Keratinocyte (primary cell): ENCODE measurements around the gene VRTN. TPM values are rescaled to one million over a fixed set of nuclear protein-coding genes. Genes with fewer than 3 reads are reported as not detected.
"Not testable (repeated sequence)": the region's sequence is repeated elsewhere in the genome, so short reads cannot be mapped to it uniquely, and the experiment has no call there.

ENCODE experiments used
- DNase-seq: peaks from one replicate; pipeline ENCODE4 v3.0.0-alpha.2; 2011; ENCODE audit warnings: low read depth, missing footprints, low spot score
- FAIRE-seq: peaks from 2 replicates; lab custom pipeline; 2011; peaks lifted over from hg19 to GRCh38; lab: Jason Lieb, UNC
- H2AFZ ChIP-seq: 2 replicates; pipeline ENCODE4 v1.6.0; 2012; ENCODE audit warnings: low read length, control low read depth, inconsistent platforms; ENCODE audit not compliant: control insufficient read depth
- H3K27ac ChIP-seq: 2 replicates; pipeline ENCODE4 v1.5.1; 2011; ENCODE audit warnings: low read length; ENCODE audit not compliant: control insufficient read depth, insufficient read depth
- H3K27me3 ChIP-seq: 3 replicates; pipeline ENCODE4 v1.6.0; 2011; ENCODE audit warnings: low read length; ENCODE audit not compliant: control insufficient read depth, insufficient read depth; ENCODE audit errors: extremely low read depth
- H3K36me3 ChIP-seq, 2 experiments: 2 replicates in 1 of 2; 3 replicates in 1 of 2; pipeline ENCODE4 v1.5.1; 2011; ENCODE audit warnings: low read length in 2 of 2, mild to moderate bottlenecking in 1 of 2; ENCODE audit not compliant: control insufficient read depth in 2 of 2, insufficient read depth in 2 of 2; ENCODE audit errors: extremely low read depth in 1 of 2
- H3K4me1 ChIP-seq: 3 replicates; pipeline ENCODE4 v1.5.1; 2011; ENCODE audit warnings: low read length; ENCODE audit not compliant: control insufficient read depth, insufficient read depth; ENCODE audit errors: extremely low read depth
- H3K4me2 ChIP-seq: 3 replicates; pipeline ENCODE4 v1.6.0; 2011; ENCODE audit warnings: low read depth, low read length; ENCODE audit not compliant: control insufficient read depth, insufficient read depth; ENCODE audit errors: extremely low read depth
- H3K4me3 ChIP-seq, 3 experiments: fragments of 200-600 bp in 1 of 3; sonication (generic) in 1 of 3; 2 replicates in 2 of 3; 3 replicates in 1 of 3; pipeline ENCODE4 v1.5.1; 2011 to 2016; ENCODE audit warnings: low read length in 3 of 3, mild to moderate bottlenecking in 3 of 3, control low read depth in 2 of 3, inconsistent platforms in 1 of 3, low read depth in 1 of 3, mixed read lengths in 1 of 3, mixed run types in 1 of 3, moderate library complexity in 1 of 3; ENCODE audit not compliant: control insufficient read depth in 2 of 3, insufficient read depth in 2 of 3; ENCODE audit errors: extremely low read depth in 1 of 3
- H3K79me2 ChIP-seq: 2 replicates; pipeline ENCODE4 v1.6.0; 2012; ENCODE audit warnings: low read length; ENCODE audit not compliant: control insufficient read depth, insufficient read depth
- H3K9ac ChIP-seq: 3 replicates; pipeline ENCODE4 v1.6.0; 2011; ENCODE audit warnings: low read length; ENCODE audit not compliant: control insufficient read depth, insufficient read depth; ENCODE audit errors: extremely low read depth
- H3K9me1 ChIP-seq: 3 replicates; pipeline ENCODE4 v1.6.0; 2011; ENCODE audit warnings: low read length; ENCODE audit not compliant: control insufficient read depth, insufficient read depth; ENCODE audit errors: extremely low read depth
- H3K9me3 ChIP-seq: 2 replicates; pipeline ENCODE4 v1.5.1; 2012; ENCODE audit warnings: low read depth, low read length; ENCODE audit not compliant: control insufficient read depth
- H4K20me1 ChIP-seq: 3 replicates; pipeline ENCODE4 v1.6.0; 2011; ENCODE audit warnings: low read length; ENCODE audit not compliant: control insufficient read depth, insufficient read depth; ENCODE audit errors: extremely low read depth
- CTCF ChIP-seq, 3 experiments: IDR thresholded peaks in 1 of 3; conservative IDR thresholded peaks in 1 of 3; optimal IDR thresholded peaks in 1 of 3; 2 replicates in 2 of 3; 3 replicates in 1 of 3; pipeline versions ENCODE3 to v1.5.1; 2011; ENCODE audit warnings: low read length in 3 of 3, mild to moderate bottlenecking in 3 of 3, moderate library complexity in 2 of 3, control low read depth in 1 of 3, inconsistent platforms in 1 of 3; ENCODE audit not compliant: insufficient read depth in 2 of 3; ENCODE audit errors: extremely low read depth in 1 of 3
- EZH2 ChIP-seq: IDR thresholded peaks from one replicate; pipeline ENCODE4 v1.6.1; 2012; ENCODE audit warnings: inconsistent platforms, mild to moderate bottlenecking, low read length, moderate library complexity
- dilution Hi-C: fragments of 300-500 bp; cut with MboI; formaldehyde crosslinking; loops from one replicate; pipeline ENCODE4 v1.7.0; 2020; ENCODE audit warnings: low sequenced_read_pairs; ENCODE audit not compliant: extremely low pct_ligation_motif_present
- polyA plus RNA-seq, 5 experiments: library from polyadenylated mRNA; depleted of rRNA in 3 of 5; stranded (reverse) in 3 of 5; stranded (forward) in 1 of 5; unstranded in 1 of 5; fragments of >200 nt; gene quantifications; 1 replicate in 1 of 5; 2 replicates in 3 of 5; 3 replicates in 1 of 5; pipeline versions ENCODE4 v1.2.1 to v1.2.3, GENCODE V29; 2011 to 2012; ENCODE audit warnings: missing spikeins in 2 of 5, low read depth in 1 of 5, low replicate concordance in 1 of 5

Gene VRTN
- polyA plus RNA-seq, 1 donor (not counting 4 experiments of a cell fraction or from before 2014, with no cell fraction given), result not detected

GRCh38 chr14:74326369-74327152 is 21.7 kb upstream of the VRTN start:
- Histone ChIP-seq H3K9ac (no peak overlapping the region), H3K4me1 (no peaks in the 10 kb centered on the region), H3K9me1 (no peaks in the 10 kb centered on the region), H3K9me3 (no peaks in the 10 kb centered on the region), H3K27me3 (no peaks in the 10 kb centered on the region), H3K36me3 (no peaks in the 10 kb centered on the region), H3K79me2 (no peaks in the 10 kb centered on the region), H4K20me1 (no peaks in the 10 kb centered on the region), H3K4me3 (no peak overlapping the region), H3K4me2 (no peak overlapping the region), H2AFZ (no peak overlapping the region), H3K27ac (no peak overlapping the region)
- no peak for DNase-seq
- no peak for TF ChIP-seq EZH2
- no peak for TF ChIP-seq CTCF (optimal IDR thresholded peaks at IDR 0.05 in 1 of 3, IDR thresholded peaks at IDR 0.05 in 1 of 3, conservative IDR thresholded peaks at IDR 0.05 in 1 of 3; ENCODE audit: extremely low read depth in 1 of 3, insufficient read depth in 2 of 3, low read length in 3 of 3)
- dilution Hi-C loops, result no loop called here
- FAIRE-seq, result no peak

GRCh38 chr14:74329950-74330552 is 18.2 kb upstream of the VRTN start:
- H4K20me1 ChIP-seq, result not testable (repeated sequence)

More at GRCh38 chr14:74329950-74330552, 18.2 kb upstream of the VRTN start:
- H3K27me3 ChIP-seq, H2AFZ ChIP-seq, H3K4me1 ChIP-seq, H3K79me2 ChIP-seq, H3K27ac ChIP-seq, H3K4me2 ChIP-seq, dilution Hi-C loops, H3K36me3 ChIP-seq, H3K9me1 ChIP-seq, FAIRE-seq, H3K9ac ChIP-seq, H3K9me3 ChIP-seq, H3K4me3 ChIP-seq, DNase-seq: not testable (repeated sequence)
